H1 (cell line): Measurements from ENCODE around the gene PIGZ. TPM values are rescaled to one million over a fixed set of nuclear protein-coding genes. Genes with fewer than 3 reads are reported as not detected.
A peak's percentile ranks its signal among the peaks of the same experiment; 100 is the strongest.
"Not testable (repeated sequence)": the region's sequence is repeated elsewhere in the genome, so short reads cannot be mapped to it uniquely, and the experiment has no call there.

Experiments
- CTCF ChIA-PET: fragments of 300-600 bp; sonication (Branson Sonifier 250); formaldehyde crosslinking; loops from one replicate; lab custom pipeline; 2021; ENCODE audit not compliant: partially characterized antibody; lab: Charles Lee
- POLR2A ChIA-PET: fragments of 300-600 bp; sonication (Branson Sonifier 250); formaldehyde crosslinking; loops from one replicate; lab custom pipeline; 2021; ENCODE audit warnings: inconsistent platforms; ENCODE audit not compliant: partially characterized antibody; lab: Charles Lee
- DNase-seq, 2 experiments: peaks; one replicate each; pipeline versions ENCODE4 v3.0.0 to v3.0.0-alpha.2; 2010 to 2022; ENCODE audit warnings: low spot score in 2 of 2, low read depth in 1 of 2, mixed read lengths in 1 of 2
- FAIRE-seq: peaks from 2 replicates; lab custom pipeline; 2011; peaks lifted over from hg19 to GRCh38; lab: Jason Lieb, UNC
- H2AFZ ChIP-seq: 2 replicates; pipeline ENCODE4 v1.8.1; 2012; ENCODE audit warnings: low read length, inconsistent platforms
- H2AK5ac ChIP-seq: 2 replicates; pipeline ENCODE4 v1.6.1; 2013; ENCODE audit warnings: low read depth, low read length
- H2BK120ac ChIP-seq: replicated peaks from 2 replicates; pipeline ENCODE3; 2013; ENCODE audit warnings: low read depth, low read length, inconsistent platforms
- H2BK12ac ChIP-seq: 2 replicates; pipeline ENCODE4 v1.6.1; 2013; ENCODE audit warnings: low read depth, low read length
- H2BK15ac ChIP-seq: 2 replicates; pipeline ENCODE4 v1.6.1; 2013; ENCODE audit warnings: low read length
- H2BK20ac ChIP-seq: 2 replicates; pipeline ENCODE4 v1.6.1; 2013; ENCODE audit warnings: low read length
- H2BK5ac ChIP-seq: 2 replicates; pipeline ENCODE4 v1.6.1; 2013; ENCODE audit warnings: low read depth, low read length
- H3K14ac ChIP-seq: 2 replicates; pipeline ENCODE4 v1.6.1; 2013; ENCODE audit warnings: inconsistent platforms; ENCODE audit not compliant: insufficient read length
- H3K18ac ChIP-seq: 2 replicates; pipeline ENCODE4 v1.6.1; 2013; ENCODE audit warnings: low read length; ENCODE audit errors: extremely low read depth
- H3K23ac ChIP-seq: 2 replicates; pipeline ENCODE4 v1.6.1; 2013; ENCODE audit warnings: inconsistent platforms; ENCODE audit not compliant: insufficient read length
- H3K23me2 ChIP-seq: 2 replicates; pipeline ENCODE4 v1.6.1; 2013; ENCODE audit warnings: low read depth, low read length
- H3K27ac ChIP-seq: 2 replicates; pipeline ENCODE4 v1.6.1; 2011; ENCODE audit warnings: low read depth, low read length, inconsistent platforms
- H3K27me3 ChIP-seq, 4 experiments: replicated peaks in 1 of 4; 1 replicate in 1 of 4; 2 replicates in 3 of 4; pipeline versions ENCODE4 v1.6.1 to v1.8.1; 2011 to 2013; ENCODE audit warnings: low read length in 3 of 4, mild to moderate bottlenecking in 3 of 4, inconsistent platforms in 2 of 4, mixed read lengths in 2 of 4, moderate library complexity in 1 of 4; ENCODE audit not compliant: control insufficient read depth in 3 of 4, insufficient read depth in 3 of 4; ENCODE audit errors: extremely low read depth in 1 of 4
- H3K36me3 ChIP-seq, 4 experiments: 2 replicates each; pipeline versions ENCODE4 v1.6.1 to v1.8.1; 2011 to 2013; ENCODE audit warnings: mild to moderate bottlenecking in 4 of 4, low read length in 3 of 4, moderate library complexity in 2 of 4, control low read depth in 1 of 4, inconsistent platforms in 1 of 4; ENCODE audit not compliant: insufficient read depth in 4 of 4, control insufficient read depth in 2 of 4
- H3K4ac ChIP-seq: replicated peaks from 2 replicates; pipeline ENCODE3; 2013; ENCODE audit warnings: low read length, low read depth, mixed read lengths, inconsistent platforms; ENCODE audit not compliant: insufficient read length
- H3K4me1 ChIP-seq, 4 experiments: replicated peaks in 1 of 4; 1 replicate in 1 of 4; 2 replicates in 3 of 4; pipeline versions ENCODE4 v1.6.1 to v1.8.1; 2011 to 2013; ENCODE audit warnings: low read length in 3 of 4, inconsistent platforms in 2 of 4, mixed read lengths in 1 of 4; ENCODE audit not compliant: insufficient read depth in 4 of 4, control insufficient read depth in 3 of 4
- H3K4me2 ChIP-seq, 2 experiments: 2 replicates each; pipeline versions ENCODE4 v1.6.1 to v1.8.1; 2011 to 2013; ENCODE audit warnings: low read depth in 2 of 2, low read length in 2 of 2, control low read depth in 1 of 2, inconsistent platforms in 1 of 2, mild to moderate bottlenecking in 1 of 2; ENCODE audit not compliant: insufficient read depth in 1 of 2
- H3K4me3 ChIP-seq, 4 experiments: fragments of 200-600, 300-600 bp in 1 of 4; sonication (generic), shearing (Covaris generic), sonication (Bioruptor Twin) in 1 of 4; 2 replicates each; pipeline versions ENCODE4 v1.5.1 to v1.8.1; 2011 to 2016; ENCODE audit warnings: low read length in 4 of 4, low read depth in 3 of 4, control low read depth in 2 of 4, inconsistent platforms in 2 of 4, mild to moderate bottlenecking in 2 of 4, mixed read lengths in 1 of 4, moderate library complexity in 1 of 4; ENCODE audit not compliant: insufficient read depth in 2 of 4; ENCODE audit errors: extremely low read depth in 1 of 4
- H3K56ac ChIP-seq: replicated peaks from 2 replicates; pipeline ENCODE3; 2013; ENCODE audit warnings: low read depth, mild to moderate bottlenecking, mixed read lengths, low read length, inconsistent platforms; ENCODE audit not compliant: insufficient read length
- H3K79me1 ChIP-seq: 2 replicates; pipeline ENCODE4 v1.6.1; 2013; ENCODE audit warnings: low read depth, low read length, control low read depth
- H3K79me2 ChIP-seq, 2 experiments: 2 replicates each; pipeline versions ENCODE4 v1.6.1 to v1.8.1; 2012 to 2013; ENCODE audit warnings: low read length in 2 of 2, mild to moderate bottlenecking in 2 of 2, inconsistent platforms in 1 of 2; ENCODE audit not compliant: insufficient read depth in 2 of 2, control insufficient read depth in 1 of 2
- H3K9ac ChIP-seq, 4 experiments: replicated peaks in 1 of 4; 1 replicate in 1 of 4; 2 replicates in 3 of 4; pipeline versions ENCODE4 v1.6.1 to v1.8.1; 2011 to 2013; ENCODE audit warnings: low read depth in 3 of 4, low read length in 3 of 4, control low read depth in 2 of 4, mild to moderate bottlenecking in 2 of 4, moderate library complexity in 2 of 4, inconsistent platforms in 1 of 4; ENCODE audit errors: extremely low read depth in 1 of 4
- H3K9me3 ChIP-seq, 2 experiments: 2 replicates each; pipeline versions ENCODE4 v1.6.1 to v1.8.1; 2012 to 2013; ENCODE audit warnings: mild to moderate bottlenecking in 2 of 2, moderate library complexity in 2 of 2, control low read depth in 1 of 2, inconsistent platforms in 1 of 2, low read depth in 1 of 2, low read length in 1 of 2, mixed read lengths in 1 of 2; ENCODE audit not compliant: insufficient read depth in 2 of 2
- H4K20me1 ChIP-seq, 2 experiments: replicated peaks in 1 of 2; 2 replicates each; pipeline versions ENCODE3 to v1.8.1; 2011 to 2013; ENCODE audit warnings: inconsistent platforms in 2 of 2, low read length in 2 of 2, mild to moderate bottlenecking in 1 of 2; ENCODE audit not compliant: insufficient read depth in 2 of 2, control insufficient read depth in 1 of 2
- H4K5ac ChIP-seq: 2 replicates; pipeline ENCODE4 v1.6.1; 2013; ENCODE audit warnings: low read length, low read depth, mixed read lengths, inconsistent platforms; ENCODE audit not compliant: insufficient read length
- H4K8ac ChIP-seq: 2 replicates; pipeline ENCODE4 v1.8.0; 2013; ENCODE audit warnings: mild to moderate bottlenecking, moderate library complexity, low read length, inconsistent platforms; ENCODE audit not compliant: insufficient read depth; ENCODE audit errors: extremely low read depth
- H4K91ac ChIP-seq: replicated peaks from 2 replicates; pipeline ENCODE3; 2013; ENCODE audit warnings: low read length, mixed read lengths, inconsistent platforms; ENCODE audit not compliant: insufficient read length
- WGBS, 2 experiments: shearing (Covaris generic) in 1 of 2; methylation state at CpG; one replicate each; pipeline versions ENCODE4 v1.1.6 to v1.1.7; 2013 to 2015; ENCODE audit warnings: low lambda C conversion rate in 2 of 2, mixed read lengths in 2 of 2, inconsistent platforms in 1 of 2, low coverage in 1 of 2, missing lambda C conversion rate in 1 of 2; ENCODE audit not compliant: insufficient replicate concordance in 2 of 2, insufficient coverage in 1 of 2, insufficient read length in 1 of 2; ENCODE audit errors: extremely low coverage in 1 of 2, missing lambda C conversion rate in 1 of 2; 5-methylcytosine and 5-hydroxymethylcytosine counted together
- polyA plus RNA-seq, 7 experiments: library from polyadenylated mRNA; depleted of rRNA in 3 of 7; stranded (reverse) in 5 of 7; unstranded in 2 of 7; fragments of >200 nt in 5 of 7; fragments of 200-250 nt in 2 of 7; gene quantifications; 1 replicate in 5 of 7; 2 replicates in 1 of 7; 4 replicates in 1 of 7; pipeline versions ENCODE4 v1.2.1 to v1.2.3, GENCODE V29; 2011 to 2013; ENCODE audit warnings: missing spikeins in 2 of 7, mixed read lengths in 2 of 7
- total RNA-seq: library from RNA; stranded (reverse); fragmentation: NEBNext Ultra II Directional; extraction: Animal tissue kit (Norgen Biotek cat#: 25700); gene quantifications from 2 replicates; pipeline ENCODE4 v1.2.1, GENCODE V29; 2021

Gene PIGZ
- total and polyA plus RNA-seq, 2 of the 8 experiments (the other 6 are each of a cell fraction or from before 2014, with no cell fraction given) = 0.32 TPM; not detected in 1

DNA sequence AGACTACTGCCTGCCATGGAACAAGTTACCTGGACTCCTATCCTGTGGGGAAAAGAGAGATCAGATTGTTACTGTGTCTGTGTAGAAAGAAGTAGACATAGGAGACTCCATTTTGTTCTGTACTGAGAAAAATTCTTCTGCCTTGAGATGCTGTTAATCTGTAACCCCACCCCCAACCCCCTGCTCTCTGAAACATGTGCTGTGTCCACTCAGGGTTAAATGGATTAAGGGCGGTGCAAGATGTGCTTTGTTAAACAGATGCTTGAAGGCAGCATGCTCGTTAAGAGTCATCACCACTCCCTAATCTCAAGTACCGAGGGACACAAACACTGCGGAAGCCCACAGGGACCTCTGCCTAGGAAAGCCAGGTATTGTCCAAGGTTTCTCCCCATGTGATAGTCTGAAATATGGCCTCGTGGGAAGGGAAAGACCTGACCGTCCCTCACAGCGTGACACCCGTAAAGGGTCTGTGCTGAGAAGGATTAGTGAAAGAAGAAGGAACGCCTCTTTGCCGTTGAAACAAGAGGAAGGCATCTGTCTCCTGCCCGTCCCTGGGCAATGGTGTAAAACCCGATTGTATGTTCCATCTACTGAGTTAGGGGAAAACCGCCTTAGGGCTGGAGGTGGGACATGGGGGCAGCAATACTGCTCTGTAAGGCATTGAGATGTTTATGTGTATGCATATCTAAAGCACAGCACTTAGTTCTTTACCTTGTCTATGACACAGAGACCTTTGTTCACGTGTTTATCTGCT, 24.4 kb downstream of the PIGZ start:
- not testable (repeated sequence) for H2BK12ac ChIP-seq, H4K8ac ChIP-seq, H3K9ac ChIP-seq

More for the DNA sequence above, 24.4 kb downstream of the PIGZ start:
- H3K4me1 ChIP-seq, H2BK120ac ChIP-seq, H4K5ac ChIP-seq, H3K4ac ChIP-seq, H3K27me3 ChIP-seq, H3K56ac ChIP-seq, H3K27ac ChIP-seq, H3K14ac ChIP-seq, H4K91ac ChIP-seq, H2AK5ac ChIP-seq, H2AFZ ChIP-seq, H3K36me3 ChIP-seq, H3K79me1 ChIP-seq, H2BK20ac ChIP-seq, H3K23me2 ChIP-seq, DNase-seq, H2BK15ac ChIP-seq, H2BK5ac ChIP-seq, H3K18ac ChIP-seq, H4K20me1 ChIP-seq, H3K9me3 ChIP-seq, FAIRE-seq, POLR2A ChIA-PET, H3K23ac ChIP-seq: not testable (repeated sequence)
- WGBS, 2 experiments = 87% methylated on average over 13 of the region's 14 CpGs; no CpG with 5 or more reads in 1 of the 2 experiments
- peak overlapping the region in 1 of 4 experiments; percentile 81; a peak in 2 of 8 replicates for H3K4me3 ChIP-seq
- H3K4me2 ChIP-seq = peak overlapping the region; percentile 85 to 92; a peak in 2 of 4 replicates
- CTCF ChIA-PET = interaction anchor here (0.8 kb wide), 2 partner anchors 23 to 26 kb away, joined by 5 read pairs; no protein-coding TSS in a partner anchor
- peaks cover 17 to 40% of the 10 kb centered on the region in 2 experiments for H3K79me2 ChIP-seq
